ENCODE data around the gene NATD1.

NATD1 gene

GRCh38 chr17:21214777-21215541 is 38.3 kb downstream of the NATD1 start:
- no peak for DNase-seq (ENCODE audit: low read depth)

- peak; percentile 93 for DNase-seq (ENCODE audit: low read depth)
Observed at GRCh38 chr17:21214015-21214776, 39.0 kb downstream of the NATD1 start, which contains the start of gene TMEM11. TSS of gene TMEM11 (minus strand) at chr17:21214161. CDS start at chr17:21214152, 9 bp downstream.

- no peak for DNase-seq (ENCODE audit: low read depth)
Observed at GRCh38 chr17:21213638-21214014, 39.6 kb downstream of the NATD1 start.

GRCh38 chr17:21212826-21213637 is 40.2 kb downstream of the NATD1 start:
- DNase-seq (ENCODE audit: low read depth), result no peak

GRCh38 chr17:21211825-21212479 is 41.3 kb downstream of the NATD1 start:
- DNase-seq (ENCODE audit: low read depth), result no peak

GRCh38 chr17:21210411-21211076 is 42.7 kb downstream of the NATD1 start:
- no peak for DNase-seq (ENCODE audit: low read depth)

- DNase-seq (ENCODE audit: low read depth), result no peak
Observed at GRCh38 chr17:21209511-21210175, 43.6 kb downstream of the NATD1 start.

- no peak for DNase-seq (ENCODE audit: low read depth)
Observed at GRCh38 chr17:21208352-21208751, 44.9 kb downstream of the NATD1 start.

GRCh38 chr17:21204935-21205334 is 48.3 kb downstream of the NATD1 start:
- DNase-seq (ENCODE audit: low read depth), result no peak

GRCh38 chr17:21202512-21202911 is 50.7 kb downstream of the NATD1 start:
- DNase-seq (ENCODE audit: low read depth), result no peak

- DNase-seq (ENCODE audit: low read depth), result no peak
Observed at GRCh38 chr17:21201874-21202273, 51.3 kb downstream of the NATD1 start.

- DNase-seq (ENCODE audit: low read depth), result no peak
Observed at GRCh38 chr17:21201298-21201595, 52.0 kb downstream of the NATD1 start.

- DNase-seq (ENCODE audit: low read depth), result no peak
Observed at GRCh38 chr17:21200590-21201297, 52.5 kb downstream of the NATD1 start.

GRCh38 chr17:21199856-21200255 is 53.4 kb downstream of the NATD1 start:
- DNase-seq (ENCODE audit: low read depth), result no peak

GRCh38 chr17:21199311-21199710 is 53.9 kb downstream of the NATD1 start:
- DNase-seq (ENCODE audit: low read depth), result no peak

- DNase-seq (ENCODE audit: low read depth), result no peak
Observed at GRCh38 chr17:21198411-21198810, 54.8 kb downstream of the NATD1 start.

- no peak for DNase-seq (ENCODE audit: low read depth)
Observed at GRCh38 chr17:21196126-21196525, 57.1 kb downstream of the NATD1 start.

GRCh38 chr17:21194703-21195102 is 58.5 kb downstream of the NATD1 start:
- no peak for DNase-seq (ENCODE audit: low read depth)

GRCh38 chr17:21194226-21194625 is 59.0 kb downstream of the NATD1 start:
- no peak for DNase-seq (ENCODE audit: low read depth)

GRCh38 chr17:21193031-21193430 is 60.2 kb downstream of the NATD1 start:
- DNase-seq (ENCODE audit: low read depth), result no peak
